Esophagus squamous epithelium (tissue), 5 donors: ENCODE results near the gene PROS1. TPM values are rescaled to one million over a fixed set of nuclear protein-coding genes. Genes with fewer than 3 reads are reported as not detected.
"Not testable (repeated sequence)": the region's sequence is repeated elsewhere in the genome, so short reads cannot be mapped to it uniquely, and the experiment has no call there.

Source experiments
- DNase-seq: peaks from one replicate; lab custom pipeline; 2025; lab: John Stamatoyannopoulos, UW
- H3K27ac ChIP-seq, 4 donors: fragments of 200-600 bp; sonication (generic); one replicate each; pipeline ENCODE4 v1.5.1; 2016 to 2019; ENCODE audit warnings: mild to moderate bottlenecking in 1 of 4
- H3K27me3 ChIP-seq, 4 donors: fragments of 200-600 bp; sonication (generic); 1 replicate in 3 of 4; 2 replicates in 1 of 4; pipeline versions ENCODE4 v1.5.1 to v1.6.0; 2017 to 2021; ENCODE audit warnings: antibody characterized with exemption in 1 of 4
- H3K36me3 ChIP-seq, 3 donors: fragments of 200-600 bp; sonication (generic); one replicate each; pipeline ENCODE4 v1.5.1; 2016 to 2019
- H3K4me1 ChIP-seq, 3 donors: fragments of 200-600 bp; sonication (generic); one replicate each; pipeline ENCODE4 v1.5.1; 2017 to 2019
- H3K4me3 ChIP-seq, 4 donors: fragments of 200-600 bp; sonication (generic); 1 replicate in 3 of 4; 2 replicates in 1 of 4; pipeline ENCODE4 v1.5.1; 2016 to 2019; ENCODE audit warnings: mild to moderate bottlenecking in 2 of 4, moderate library complexity in 1 of 4
- H3K9me3 ChIP-seq, 3 donors: fragments of 200-600 bp; sonication (generic); one replicate each; pipeline ENCODE4 v1.5.1; 2016 to 2019
- POLR2A ChIP-seq, 4 donors: fragments of 450-650 bp; IDR thresholded peaks; one replicate each; pipeline ENCODE4 v1.6.1; 2017; ENCODE audit warnings: antibody characterized with exemption in 4 of 4, mild to moderate bottlenecking in 4 of 4, moderate library complexity in 3 of 4
- WGBS, 2 donors: methylation state at CpG; one replicate each; pipeline ENCODE4 v1.1.5; 2018; 5-methylcytosine and 5-hydroxymethylcytosine counted together
- intact Hi-C: fragments of 100-400 bp; cut with DNase I; formaldehyde crosslinking; loops from one replicate; pipeline ENCODE4 v1.15.0; 2022
- total RNA-seq, 4 donors: library from RNA; depleted of rRNA; stranded (reverse); fragments of >200 nt; gene quantifications; one replicate each; pipeline ENCODE4 v1.1.0, GENCODE V29; 2016
- TF ChIP-seq, protein P1 (sequence below), 6 experiments: fragments of 450-650 bp in 4 of 6; fragments of 200-600 bp in 2 of 6; sonication (generic) in 2 of 6; IDR thresholded peaks; one replicate each; pipeline ENCODE4 v1.5.1; 2016 to 2019; ENCODE audit warnings: antibody characterized with exemption in 6 of 6, mild to moderate bottlenecking in 4 of 6, moderate library complexity in 4 of 6
- donor health status: DM: yes; HTN: yes; CAD: no.

The PROS1 gene
- total RNA-seq, 4 donors from 2014 or later = 5.7 to 30.7 (median 19.1) TPM

DNA sequence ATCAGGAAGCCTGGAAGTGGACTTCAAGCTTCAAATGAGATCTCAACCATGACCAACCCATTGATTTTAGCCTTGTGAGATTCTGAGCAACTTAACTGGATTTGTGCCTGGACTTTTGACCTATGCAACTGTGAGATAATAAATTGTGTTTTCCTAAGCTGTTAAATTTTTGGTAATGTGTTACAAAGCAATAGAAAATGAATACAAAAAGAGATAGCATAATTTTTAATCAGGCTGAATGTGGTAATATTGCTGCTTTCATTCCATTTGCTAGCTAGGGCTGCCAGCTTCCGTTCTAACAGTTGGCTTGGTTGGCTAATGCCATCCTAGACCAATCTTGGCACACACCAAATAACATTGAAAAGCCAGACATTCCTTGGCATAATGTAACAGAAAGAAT is 12.2 kb downstream of the PROS1 start:
- H3K27me3 ChIP-seq = no peaks in the 10 kb centered on the region
- WGBS, 2 donors = 25 to 41% methylated on average over 1 of the region's 1 CpG
- H3K4me1 ChIP-seq = no peaks in the 10 kb centered on the region
- no peaks in the 10 kb centered on the region for H3K9me3 ChIP-seq
- H3K4me3 ChIP-seq = no peak overlapping the region
- no peak for DNase-seq
- TF ChIP-seq, protein P1, sequence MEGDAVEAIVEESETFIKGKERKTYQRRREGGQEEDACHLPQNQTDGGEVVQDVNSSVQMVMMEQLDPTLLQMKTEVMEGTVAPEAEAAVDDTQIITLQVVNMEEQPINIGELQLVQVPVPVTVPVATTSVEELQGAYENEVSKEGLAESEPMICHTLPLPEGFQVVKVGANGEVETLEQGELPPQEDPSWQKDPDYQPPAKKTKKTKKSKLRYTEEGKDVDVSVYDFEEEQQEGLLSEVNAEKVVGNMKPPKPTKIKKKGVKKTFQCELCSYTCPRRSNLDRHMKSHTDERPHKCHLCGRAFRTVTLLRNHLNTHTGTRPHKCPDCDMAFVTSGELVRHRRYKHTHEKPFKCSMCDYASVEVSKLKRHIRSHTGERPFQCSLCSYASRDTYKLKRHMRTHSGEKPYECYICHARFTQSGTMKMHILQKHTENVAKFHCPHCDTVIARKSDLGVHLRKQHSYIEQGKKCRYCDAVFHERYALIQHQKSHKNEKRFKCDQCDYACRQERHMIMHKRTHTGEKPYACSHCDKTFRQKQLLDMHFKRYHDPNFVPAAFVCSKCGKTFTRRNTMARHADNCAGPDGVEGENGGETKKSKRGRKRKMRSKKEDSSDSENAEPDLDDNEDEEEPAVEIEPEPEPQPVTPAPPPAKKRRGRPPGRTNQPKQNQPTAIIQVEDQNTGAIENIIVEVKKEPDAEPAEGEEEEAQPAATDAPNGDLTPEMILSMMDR (IDR thresholded peaks at IDR 0.05) = no peak
- no peak for TF ChIP-seq POLR2A (IDR thresholded peaks at IDR 0.05)
- intact Hi-C loops = no loop called here
- H3K27ac ChIP-seq = no peak overlapping the region
- no peaks in the 10 kb centered on the region for H3K36me3 ChIP-seq

- H3K27me3 ChIP-seq = no peaks in the 10 kb centered on the region
- WGBS, 2 donors = 91 to 93% methylated on average over 1 of the region's 1 CpG
- H3K4me1 ChIP-seq = no peaks in the 10 kb centered on the region
- no peak for DNase-seq
- H3K36me3 ChIP-seq = no peaks in the 10 kb centered on the region
- intact Hi-C loops = no loop called here
- no peaks in the 10 kb centered on the region for H3K9me3 ChIP-seq
- H3K27ac ChIP-seq = no peak overlapping the region
- no peak overlapping the region for H3K4me3 ChIP-seq
- TF ChIP-seq, protein P1 (IDR thresholded peaks at IDR 0.05) = no peak
- TF ChIP-seq POLR2A (IDR thresholded peaks at IDR 0.05) = no peak
These were observed 12.7 kb downstream of the PROS1 start for GRCh38 chr3:93961026-93961425.

- H3K4me3 ChIP-seq, intact Hi-C loops, H3K36me3 ChIP-seq, H3K27me3 ChIP-seq, H3K27ac ChIP-seq, H3K9me3 ChIP-seq, DNase-seq, H3K4me1 ChIP-seq: not testable (repeated sequence)
- WGBS, 2 donors = 86% methylated on average over 5 of the region's 8 CpGs; no CpG with 5 or more reads in 1 of the 2 donors
These were observed 23.7 kb downstream of the PROS1 start for GRCh38 chr3:93949958-93950357.

DNA sequence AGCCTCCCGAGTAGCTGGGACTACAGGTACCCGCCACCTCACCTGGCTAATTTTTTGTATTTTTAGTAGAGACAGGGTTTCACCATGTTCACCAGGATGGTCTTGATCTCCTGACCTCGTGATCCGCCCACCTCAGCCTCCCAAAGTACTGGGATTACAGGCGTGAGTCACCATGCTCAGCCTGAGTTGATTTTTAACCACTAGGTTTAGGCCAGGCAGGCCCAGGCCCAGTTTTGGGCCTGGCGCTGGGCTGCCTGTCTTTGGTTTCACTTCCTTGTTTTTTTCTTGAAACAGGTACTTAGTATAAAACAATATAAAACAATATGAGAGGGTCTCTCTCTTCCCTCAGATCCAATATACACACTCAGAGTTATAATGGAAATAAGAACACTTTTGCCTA is 36.2 kb downstream of the PROS1 start:
- intact Hi-C loops, DNase-seq, H3K4me3 ChIP-seq, H3K36me3 ChIP-seq, H3K27me3 ChIP-seq, H3K27ac ChIP-seq, H3K4me1 ChIP-seq: not testable (repeated sequence)
- 60 to 74% methylated on average over 6 of the region's 6 CpGs for WGBS, 2 donors
- peaks cover 0 to 10% (median 0%) of the 10 kb centered on the region in 3 donors for H3K9me3 ChIP-seq

DNA sequence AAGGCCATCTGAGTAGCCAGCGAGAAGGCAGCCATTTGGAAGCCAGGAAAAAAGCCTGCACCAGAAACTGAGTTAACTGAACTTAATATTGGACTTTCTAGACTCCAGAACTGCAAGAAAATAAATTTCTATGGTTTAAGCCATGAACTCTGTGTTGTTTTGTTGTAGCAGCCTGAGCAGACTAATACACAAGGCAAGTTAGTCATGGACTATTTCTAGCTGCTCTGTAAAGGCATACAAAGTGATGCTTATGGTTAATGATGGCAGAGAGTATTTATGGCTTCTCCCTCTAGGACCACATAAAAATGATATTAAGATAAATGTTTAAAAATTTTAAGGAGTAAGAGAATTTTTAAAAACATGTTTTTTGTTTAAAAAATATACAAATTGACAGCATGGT is 37.1 kb downstream of the PROS1 start:
- no peak overlapping the region for H3K4me3 ChIP-seq
- H3K9me3 ChIP-seq = peaks cover 0 to under 1% (median 0%) of the 10 kb centered on the region in 3 donors
- DNase-seq = no peak
- no peaks in the 10 kb centered on the region for H3K27me3 ChIP-seq
- no peaks in the 10 kb centered on the region for H3K4me1 ChIP-seq
- H3K36me3 ChIP-seq = no peaks in the 10 kb centered on the region
- intact Hi-C loops = no loop called here
- WGBS, 2 donors = 62 to 75% methylated on average over 1 of the region's 1 CpG
- TF ChIP-seq, protein P1 (IDR thresholded peaks at IDR 0.05) = no peak
- TF ChIP-seq POLR2A (IDR thresholded peaks at IDR 0.05) = no peak
- H3K27ac ChIP-seq = no peak overlapping the region

- Histone ChIP-seq H3K9me3 (no peaks in the 10 kb centered on the region), H3K27ac (no peak overlapping the region), H3K27me3 (no peaks in the 10 kb centered on the region), H3K4me3 (no peak overlapping the region), H3K36me3 (no peaks in the 10 kb centered on the region), H3K4me1 (no peaks in the 10 kb centered on the region)
- 68 to 69% methylated on average over 5 of the region's 5 CpGs for WGBS, 2 donors
- intact Hi-C loops = no loop called here
- no peak for TF ChIP-seq POLR2A (IDR thresholded peaks at IDR 0.05)
- TF ChIP-seq, protein P1 (IDR thresholded peaks at IDR 0.05) = no peak
- no peak for DNase-seq
These were observed 39.2 kb downstream of the PROS1 start for GRCh38 chr3:93934366-93935046.
